ENCODE data around the gene TFAP2E.

Gene TFAP2E

DNA sequence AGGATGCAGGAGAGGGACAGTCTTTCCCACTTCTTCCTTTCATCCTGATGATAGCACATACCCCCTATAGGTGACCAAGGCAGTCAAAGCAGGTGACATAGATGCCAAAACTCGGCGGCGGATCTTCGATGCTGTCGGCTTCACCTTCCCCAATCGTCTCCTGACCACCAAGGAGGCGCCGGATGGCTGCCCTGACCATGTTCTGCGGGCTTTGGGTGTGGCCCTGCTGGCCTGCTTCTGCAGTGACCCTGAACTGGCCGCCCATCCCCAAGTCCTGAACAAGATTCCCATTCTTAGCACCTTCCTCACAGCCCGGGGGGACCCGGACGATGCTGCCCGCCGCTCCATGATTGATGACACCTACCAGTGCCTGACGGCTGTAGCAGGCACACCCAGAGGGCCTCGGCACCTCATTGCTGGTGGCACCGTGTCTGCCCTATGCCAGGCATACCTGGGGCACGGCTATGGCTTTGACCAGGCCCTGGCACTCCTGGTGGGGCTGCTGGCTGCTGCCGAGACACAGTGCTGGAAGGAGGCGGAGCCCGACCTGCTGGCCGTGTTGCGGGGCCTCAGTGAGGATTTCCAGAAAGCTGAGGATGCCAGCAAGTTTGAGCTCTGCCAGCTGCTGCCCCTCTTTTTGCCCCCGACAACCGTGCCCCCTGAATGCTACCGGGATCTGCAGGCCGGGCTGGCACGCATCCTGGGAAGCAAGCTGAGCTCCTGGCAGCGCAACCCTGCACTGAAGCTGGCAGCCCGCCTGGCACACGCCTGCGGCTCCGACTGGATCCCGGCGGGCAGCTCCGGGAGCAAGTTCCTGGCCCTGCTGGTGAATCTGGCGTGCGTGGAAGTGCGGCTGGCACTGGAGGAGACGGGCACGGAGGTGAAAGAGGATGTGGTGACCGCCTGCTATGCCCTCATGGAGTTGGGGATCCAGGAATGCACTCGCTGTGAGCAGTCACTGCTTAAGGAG is 12.6 kb upstream of the TFAP2E start:
- H3K14ac ChIP-seq (ENCODE audit: low read length): no peak overlapping the region
- no peak overlapping the region for H2BK5ac ChIP-seq (ENCODE audit: low read depth, low read length, poor library complexity)
- no peak overlapping the region for H3K27ac ChIP-seq (ENCODE audit: low read depth, low read length)
- WGBS (ENCODE audit: extremely low coverage, insufficient coverage, insufficient read length): no CpG with 5 or more reads among the region's 44 CpGs
- no peak overlapping the region for H3K4me2 ChIP-seq (ENCODE audit: low read length)
- H3K4ac ChIP-seq (ENCODE audit: low read depth, low read length): no peak overlapping the region
- H2AK5ac ChIP-seq (ENCODE audit: low read length): no peak overlapping the region
- peaks cover 4 to 12% of the 10 kb centered on the region in 2 experiments for H3K4me1 ChIP-seq (ENCODE audit: control insufficient read depth in 1 of 2, insufficient read depth in 2 of 2, low read length in 2 of 2)
- no peak overlapping the region for H3K4me3 ChIP-seq (ENCODE audit: low read depth, low read length)
- no peaks in the 10 kb centered on the region for H3K27me3 ChIP-seq (ENCODE audit: insufficient read depth, low read length)
- H4K91ac ChIP-seq (ENCODE audit: low read depth, low read length): no peak overlapping the region
- peaks cover 3% of the 10 kb centered on the region for H3K9me3 ChIP-seq (ENCODE audit: insufficient read depth, low read depth, low read length)
- peaks cover 24 to 32% of the 10 kb centered on the region in 2 experiments for H3K36me3 ChIP-seq (ENCODE audit: control insufficient read depth in 1 of 2, insufficient read depth in 2 of 2, low read length in 2 of 2)
- no peak overlapping the region for H3K9ac ChIP-seq (ENCODE audit: low read length)
- H3K23ac ChIP-seq (ENCODE audit: low read length): no peak overlapping the region
- no peak overlapping the region for H4K12ac ChIP-seq (ENCODE audit: low read depth, low read length)
- H3K79me2 ChIP-seq (ENCODE audit: control insufficient read depth, insufficient read depth, low read length, poor library complexity): peaks cover 8% of the 10 kb centered on the region
- no peak overlapping the region for H3K18ac ChIP-seq (ENCODE audit: low read length)
- peaks cover 9% of the 10 kb centered on the region for H3K79me1 ChIP-seq (ENCODE audit: low read length)
- no peak overlapping the region for H4K8ac ChIP-seq (ENCODE audit: low read depth, low read length)
- no peak overlapping the region for H2BK120ac ChIP-seq (ENCODE audit: insufficient read depth, low read length, poor library complexity)
- DNase-seq: no peak
- no peak overlapping the region for H2AFZ ChIP-seq (ENCODE audit: insufficient read depth, low read length, poor library complexity)
- H2BK12ac ChIP-seq (ENCODE audit: low read length): no peak overlapping the region

GRCh38 chr1:35561297-35561971 is 11.7 kb upstream of the TFAP2E start:
- no peak overlapping the region for H3K4me3 ChIP-seq (ENCODE audit: low read depth, low read length)
- H2BK5ac ChIP-seq (ENCODE audit: low read depth, low read length, poor library complexity): no peak overlapping the region
- no peaks in the 10 kb centered on the region for H3K27me3 ChIP-seq (ENCODE audit: insufficient read depth, low read length)
- peaks cover 9% of the 10 kb centered on the region for H3K79me1 ChIP-seq (ENCODE audit: low read length)
- H3K18ac ChIP-seq (ENCODE audit: low read length): no peak overlapping the region
- WGBS (ENCODE audit: extremely low coverage, insufficient coverage, insufficient read length): 100% methylated on average over 3 of the region's 11 CpGs
- peaks cover 8% of the 10 kb centered on the region for H3K79me2 ChIP-seq (ENCODE audit: control insufficient read depth, insufficient read depth, low read length, poor library complexity)
- H3K36me3 ChIP-seq (ENCODE audit: control insufficient read depth in 1 of 2, insufficient read depth in 2 of 2, low read length in 2 of 2): peaks cover 24 to 34% of the 10 kb centered on the region in 2 experiments
- no peak overlapping the region for H3K23ac ChIP-seq (ENCODE audit: low read length)
- H2BK120ac ChIP-seq (ENCODE audit: insufficient read depth, low read length, poor library complexity): no peak overlapping the region
- H3K27ac ChIP-seq (ENCODE audit: low read depth, low read length): no peak overlapping the region
- H2AK5ac ChIP-seq (ENCODE audit: low read length): no peak overlapping the region
- H3K14ac ChIP-seq (ENCODE audit: low read length): no peak overlapping the region
- H3K4ac ChIP-seq (ENCODE audit: low read depth, low read length): no peak overlapping the region
- DNase-seq: no peak
- no peak overlapping the region for H3K4me2 ChIP-seq (ENCODE audit: low read length)
- H4K91ac ChIP-seq (ENCODE audit: low read depth, low read length): no peak overlapping the region
- peaks cover 4 to 11% of the 10 kb centered on the region in 2 experiments for H3K4me1 ChIP-seq (ENCODE audit: control insufficient read depth in 1 of 2, insufficient read depth in 2 of 2, low read length in 2 of 2)
- H4K8ac ChIP-seq (ENCODE audit: low read depth, low read length): no peak overlapping the region
- no peak overlapping the region for H2BK12ac ChIP-seq (ENCODE audit: low read length)
- H4K12ac ChIP-seq (ENCODE audit: low read depth, low read length): no peak overlapping the region
- no peak overlapping the region for H3K9ac ChIP-seq (ENCODE audit: low read length)
- H2AFZ ChIP-seq (ENCODE audit: insufficient read depth, low read length, poor library complexity): no peak overlapping the region
- H3K9me3 ChIP-seq (ENCODE audit: insufficient read depth, low read depth, low read length): peaks cover 3% of the 10 kb centered on the region

GRCh38 chr1:35561972-35562680 is 11.0 kb upstream of the TFAP2E start:
- Histone ChIP-seq H3K4me3 (ENCODE audit: low read depth, low read length) (no peak overlapping the region), H2BK12ac (ENCODE audit: low read length) (no peak overlapping the region), H3K18ac (ENCODE audit: low read length) (no peak overlapping the region), H3K9me3 (ENCODE audit: insufficient read depth, low read depth, low read length) (peaks cover 3% of the 10 kb centered on the region), H3K14ac (ENCODE audit: low read length) (no peak overlapping the region), H2BK5ac (ENCODE audit: low read depth, low read length, poor library complexity) (no peak overlapping the region), H4K8ac (ENCODE audit: low read depth, low read length) (no peak overlapping the region), H2AK5ac (ENCODE audit: low read length) (no peak overlapping the region), H2BK120ac (ENCODE audit: insufficient read depth, low read length, poor library complexity) (no peak overlapping the region), H3K79me2 (ENCODE audit: control insufficient read depth, insufficient read depth, low read length, poor library complexity) (peaks cover 5% of the 10 kb centered on the region), H3K4me1 (ENCODE audit: control insufficient read depth in 1 of 2, insufficient read depth in 2 of 2, low read length in 2 of 2) (peaks cover 4 to 8% of the 10 kb centered on the region in 2 experiments), H2AFZ (ENCODE audit: insufficient read depth, low read length, poor library complexity) (no peak overlapping the region), H3K27me3 (ENCODE audit: insufficient read depth, low read length) (no peaks in the 10 kb centered on the region), H3K79me1 (ENCODE audit: low read length) (peaks cover 7% of the 10 kb centered on the region), H3K4me2 (ENCODE audit: low read length) (no peak overlapping the region), H3K36me3 (ENCODE audit: control insufficient read depth in 1 of 2, insufficient read depth in 2 of 2, low read length in 2 of 2) (peaks cover 24 to 37% of the 10 kb centered on the region in 2 experiments), H3K4ac (ENCODE audit: low read depth, low read length) (no peak overlapping the region), H4K12ac (ENCODE audit: low read depth, low read length) (no peak overlapping the region), H3K27ac (ENCODE audit: low read depth, low read length) (no peak overlapping the region), H3K23ac (ENCODE audit: low read length) (no peak overlapping the region), H4K91ac (ENCODE audit: low read depth, low read length) (no peak overlapping the region), H3K9ac (ENCODE audit: low read length) (no peak overlapping the region)
- no peak for DNase-seq
- no CpG with 5 or more reads among the region's 15 CpGs for WGBS (ENCODE audit: extremely low coverage, insufficient coverage, insufficient read length)

GRCh38 chr1:35563166-35563565 is 9.9 kb upstream of the TFAP2E start:
- Histone ChIP-seq H3K27ac (ENCODE audit: low read depth, low read length) (no peak overlapping the region), H3K4me1 (ENCODE audit: control insufficient read depth in 1 of 2, insufficient read depth in 2 of 2, low read length in 2 of 2) (peaks cover 1 to 5% of the 10 kb centered on the region in 2 experiments), H3K79me1 (ENCODE audit: low read length) (peaks cover 1% of the 10 kb centered on the region), H2AK5ac (ENCODE audit: low read length) (no peak overlapping the region), H3K36me3 (ENCODE audit: control insufficient read depth in 1 of 2, insufficient read depth in 2 of 2, low read length in 2 of 2) (peaks cover 24 to 37% of the 10 kb centered on the region in 2 experiments), H3K23ac (ENCODE audit: low read length) (no peak overlapping the region), H3K4ac (ENCODE audit: low read depth, low read length) (no peak overlapping the region), H3K14ac (ENCODE audit: low read length) (no peak overlapping the region), H2BK5ac (ENCODE audit: low read depth, low read length, poor library complexity) (no peak overlapping the region), H3K9ac (ENCODE audit: low read length) (no peak overlapping the region), H3K79me2 (ENCODE audit: control insufficient read depth, insufficient read depth, low read length, poor library complexity) (no peaks in the 10 kb centered on the region), H4K8ac (ENCODE audit: low read depth, low read length) (no peak overlapping the region), H2BK12ac (ENCODE audit: low read length) (no peak overlapping the region), H4K12ac (ENCODE audit: low read depth, low read length) (no peak overlapping the region), H3K4me2 (ENCODE audit: low read length) (no peak overlapping the region), H4K91ac (ENCODE audit: low read depth, low read length) (no peak overlapping the region), H3K9me3 (ENCODE audit: insufficient read depth, low read depth, low read length) (peaks cover 3% of the 10 kb centered on the region), H3K27me3 (ENCODE audit: insufficient read depth, low read length) (no peaks in the 10 kb centered on the region), H3K4me3 (ENCODE audit: low read depth, low read length) (no peak overlapping the region), H2BK120ac (ENCODE audit: insufficient read depth, low read length, poor library complexity) (no peak overlapping the region), H3K18ac (ENCODE audit: low read length) (no peak overlapping the region), H2AFZ (ENCODE audit: insufficient read depth, low read length, poor library complexity) (no peak overlapping the region)
- no CpG with 5 or more reads among the region's 12 CpGs for WGBS (ENCODE audit: extremely low coverage, insufficient coverage, insufficient read length)
- DNase-seq: no peak
